SK-N-SH (cell line): Measurements from ENCODE around the gene PSTK. TPM values are rescaled to one million over a fixed set of nuclear protein-coding genes. Genes with fewer than 3 reads are reported as not detected.

Experiments
- CTCF ChIA-PET: fragments of 300-600, 350-600 bp; formaldehyde crosslinking; extraction: SDS; loops from one replicate; lab custom pipeline; 2021; lab: Yijun Ruan, JAX
- POLR2A ChIA-PET: fragments of 350-600 bp; sonication (Branson Sonifier 250); formaldehyde crosslinking; extraction: SDS; loops from one replicate; lab custom pipeline; 2020; ENCODE audit warnings: antibody characterized with exemption, inconsistent platforms; lab: Yijun Ruan, JAX
- DNase-seq: peaks from one replicate; pipeline ENCODE4 v3.0.0; 2012
- H2AFZ ChIP-seq: fragments of 200-600 bp; sonication (generic); 2 replicates; pipeline ENCODE4 v1.8.1; 2016; ENCODE audit warnings: antibody characterized with exemption, mild to moderate bottlenecking, low read depth
- H3F3A ChIP-seq: fragments of 200-600 bp; sonication (generic); replicated peaks from 2 replicates; pipeline ENCODE3; 2016; ENCODE audit warnings: antibody characterized with exemption, mild to moderate bottlenecking; ENCODE audit not compliant: insufficient read depth
- H3K27ac ChIP-seq, 2 experiments: fragments of 200-500 bp in 1 of 2; fragments of 200-600 bp in 1 of 2; sonication (Bioruptor generic) in 1 of 2; sonication (generic), shearing (Covaris generic) in 1 of 2; 2 replicates each; pipeline versions ENCODE4 v1.5.1 to v1.6.1; 2014 to 2016; ENCODE audit warnings: low read depth in 2 of 2, inconsistent platforms in 1 of 2, low read length in 1 of 2, mild to moderate bottlenecking in 1 of 2, mixed read lengths in 1 of 2
- H3K27me3 ChIP-seq: fragments of 200-600 bp; sonication (generic), shearing (Covaris generic); 2 replicates; pipeline ENCODE4 v1.6.1; 2016; ENCODE audit warnings: mixed run types; ENCODE audit not compliant: insufficient read depth
- H3K36me3 ChIP-seq, 2 experiments: fragments of 200-500 bp in 1 of 2; fragments of 200-600 bp in 1 of 2; sonication (Bioruptor generic) in 1 of 2; sonication (generic) in 1 of 2; replicated peaks in 1 of 2; 2 replicates each; pipeline versions ENCODE3 to v1.5.1; 2014 to 2016; ENCODE audit warnings: low read length in 1 of 2, mild to moderate bottlenecking in 1 of 2; ENCODE audit not compliant: insufficient read depth in 2 of 2, control insufficient read depth in 1 of 2
- H3K4me1 ChIP-seq, 2 experiments: fragments of 200-500 bp in 1 of 2; fragments of 200-600 bp in 1 of 2; sonication (Bioruptor generic) in 1 of 2; sonication (generic), shearing (Covaris generic) in 1 of 2; 2 replicates each; pipeline versions ENCODE4 v1.5.1 to v1.6.1; 2014 to 2016; ENCODE audit warnings: low read depth in 1 of 2, low read length in 1 of 2, mixed run types in 1 of 2; ENCODE audit not compliant: insufficient read depth in 2 of 2, control insufficient read depth in 1 of 2
- H3K4me2 ChIP-seq: fragments of 200-600 bp; sonication (generic), shearing (Covaris generic); 2 replicates; pipeline ENCODE4 v1.6.1; 2017; ENCODE audit warnings: mixed run types
- H3K4me3 ChIP-seq, 2 experiments: fragments of 200-500 bp in 1 of 2; fragments of 200-600 bp in 1 of 2; sonication (Bioruptor generic) in 1 of 2; sonication (generic), shearing (Covaris generic) in 1 of 2; 2 replicates each; pipeline versions ENCODE4 v1.5.1 to v1.8.1; 2014 to 2016; ENCODE audit warnings: low read depth in 2 of 2, inconsistent platforms in 1 of 2, low read length in 1 of 2, mild to moderate bottlenecking in 1 of 2, mixed read lengths in 1 of 2, moderate library complexity in 1 of 2
- H3K79me2 ChIP-seq: fragments of 200-600 bp; sonication (generic); 2 replicates; pipeline ENCODE4 v1.8.1; 2017; ENCODE audit warnings: mild to moderate bottlenecking; ENCODE audit not compliant: insufficient read depth
- H3K9ac ChIP-seq: fragments of 200-600 bp; sonication (generic); 2 replicates; pipeline ENCODE4 v1.6.1; 2017; ENCODE audit warnings: mixed run types
- H3K9me2 ChIP-seq: fragments of 200-600 bp; sonication (generic); 2 replicates; pipeline ENCODE4 v1.6.1; 2017; ENCODE audit warnings: mixed run types
- H3K9me3 ChIP-seq: fragments of 200-600 bp; sonication (generic); 2 replicates; pipeline ENCODE4 v1.6.1; 2017; ENCODE audit warnings: mixed run types, mild to moderate bottlenecking, moderate library complexity
- H4K20me1 ChIP-seq: fragments of 200-600 bp; sonication (generic); 2 replicates; pipeline ENCODE4 v1.6.1; 2017; ENCODE audit warnings: mild to moderate bottlenecking, mixed run types; ENCODE audit not compliant: insufficient read depth
- ELF1 ChIP-seq: IDR thresholded peaks from 2 replicates; pipeline ENCODE4 v1.4.0; 2012
- EP300 ChIP-seq, 2 experiments: IDR thresholded peaks; 2 replicates each; pipeline versions ENCODE4 v1.4.0 to v1.6.1; 2012; ENCODE audit warnings: borderline replicate concordance in 1 of 2, low read depth in 1 of 2, low read length in 1 of 2
- FOSL2 ChIP-seq: IDR thresholded peaks from 2 replicates; pipeline ENCODE4 v1.4.0; 2012; ENCODE audit warnings: low read depth, mild to moderate bottlenecking, moderate library complexity, borderline replicate concordance
- FOXJ3 ChIP-seq: sonication (generic); formaldehyde crosslinking; IDR thresholded peaks from 2 replicates; pipeline ENCODE4 v1.5.1; 2020; ENCODE audit warnings: mild to moderate bottlenecking, missing genetic modification reagents
- FOXM1 ChIP-seq: IDR thresholded peaks from 2 replicates; pipeline ENCODE4 v1.4.0; 2012; ENCODE audit warnings: low read depth, mild to moderate bottlenecking
- GABPA ChIP-seq: IDR thresholded peaks from 2 replicates; pipeline ENCODE4 v1.4.0; 2012; ENCODE audit warnings: low read depth, mild to moderate bottlenecking
- GATA2 ChIP-seq: sonication (generic); formaldehyde crosslinking; IDR thresholded peaks from 2 replicates; pipeline ENCODE4 v1.5.0; 2020; ENCODE audit warnings: mild to moderate bottlenecking, missing genetic modification reagents
- JUND ChIP-seq: IDR thresholded peaks from 2 replicates; pipeline ENCODE4 v1.4.0; 2012
- MXI1 ChIP-seq: IDR thresholded peaks from 2 replicates; pipeline ENCODE4 v1.6.1; 2012; ENCODE audit warnings: mild to moderate bottlenecking, low read depth, low read length, improper control_type of control experiment
- NFIC ChIP-seq: IDR thresholded peaks from 2 replicates; pipeline ENCODE4 v1.4.0; 2012; ENCODE audit warnings: borderline replicate concordance
- NRF1 ChIP-seq: IDR thresholded peaks from 2 replicates; pipeline ENCODE4 v1.6.1; 2012; ENCODE audit warnings: low read depth, mild to moderate bottlenecking, low read length
- POLR2AphosphoS5 ChIP-seq: IDR thresholded peaks from 2 replicates; pipeline ENCODE4 v1.6.1; 2012; ENCODE audit warnings: low read depth, low read length
- RAD21 ChIP-seq: IDR thresholded peaks from 2 replicates; pipeline ENCODE4 v1.6.1; 2012; ENCODE audit warnings: mild to moderate bottlenecking, low read length
- RCOR1 ChIP-seq: fragments of 150-350 bp; IDR thresholded peaks from 2 replicates; pipeline ENCODE4 v1.6.1; 2017; ENCODE audit warnings: antibody characterized with exemption, low read length
- RFX5 ChIP-seq: IDR thresholded peaks from 2 replicates; pipeline ENCODE4 v1.6.1; 2012; ENCODE audit warnings: mild to moderate bottlenecking, improper control_type of control experiment, low read length
- RXRA ChIP-seq: IDR thresholded peaks from 2 replicates; pipeline ENCODE4 v1.4.0; 2012; ENCODE audit warnings: low read depth, mild to moderate bottlenecking, borderline replicate concordance
- SIN3A ChIP-seq: IDR thresholded peaks from 2 replicates; pipeline ENCODE4 v1.6.1; 2012; ENCODE audit warnings: low read depth, mild to moderate bottlenecking, low read length, moderate library complexity, borderline replicate concordance
- SMC3 ChIP-seq: IDR thresholded peaks from 2 replicates; pipeline ENCODE4 v1.6.1; 2012; ENCODE audit warnings: low read depth, low read length, improper control_type of control experiment
- TAF1 ChIP-seq: IDR thresholded peaks from 2 replicates; pipeline ENCODE4 v1.6.1; 2012; ENCODE audit warnings: low read depth, mild to moderate bottlenecking, low read length, moderate library complexity, borderline replicate concordance
- TCF12 ChIP-seq: IDR thresholded peaks from 2 replicates; pipeline ENCODE4 v1.4.0; 2012
- TEAD4 ChIP-seq: IDR thresholded peaks from 2 replicates; pipeline ENCODE4 v1.4.0; 2012; ENCODE audit warnings: mild to moderate bottlenecking, borderline replicate concordance; ENCODE audit not compliant: insufficient read depth
- WGBS: methylation state at CpG from one replicate; pipeline ENCODE4 v1.1.6; 2017; ENCODE audit warnings: low lambda C conversion rate; 5-methylcytosine and 5-hydroxymethylcytosine counted together
- polyA plus RNA-seq, 3 experiments: library from polyadenylated mRNA; depleted of rRNA; stranded (reverse); fragments of >200 nt; gene quantifications; 2 replicates each; pipeline ENCODE4 v1.2.3, GENCODE V29; 2012
- TF ChIP-seq, protein P1 (sequence below): IDR thresholded peaks from 2 replicates; pipeline ENCODE4 v1.4.0; 2012; ENCODE audit warnings: low read depth
- TF ChIP-seq, protein P2 (sequence below): IDR thresholded peaks from 2 replicates; pipeline ENCODE4; 2012
- TF ChIP-seq, protein P3 (sequence below): fragments of 200-600 bp; sonication (generic); IDR thresholded peaks from 2 replicates; pipeline ENCODE4 v1.6.1; 2017; ENCODE audit warnings: antibody characterized with exemption, mild to moderate bottlenecking, moderate library complexity
- TF ChIP-seq, protein P4 (sequence below): IDR thresholded peaks from 2 replicates; pipeline ENCODE4 v1.4.0; 2012; ENCODE audit warnings: low read depth, borderline replicate concordance
- TF ChIP-seq, protein P5 (sequence below): fragments of 150-350 bp; IDR thresholded peaks from 2 replicates; pipeline ENCODE4 v1.6.1; 2016; ENCODE audit warnings: mild to moderate bottlenecking, low read depth, low read length

PSTK gene
- polyA plus RNA-seq, 1 of the 3 experiments (the other 2 are of a cell fraction) = 8.4 TPM

DNA sequence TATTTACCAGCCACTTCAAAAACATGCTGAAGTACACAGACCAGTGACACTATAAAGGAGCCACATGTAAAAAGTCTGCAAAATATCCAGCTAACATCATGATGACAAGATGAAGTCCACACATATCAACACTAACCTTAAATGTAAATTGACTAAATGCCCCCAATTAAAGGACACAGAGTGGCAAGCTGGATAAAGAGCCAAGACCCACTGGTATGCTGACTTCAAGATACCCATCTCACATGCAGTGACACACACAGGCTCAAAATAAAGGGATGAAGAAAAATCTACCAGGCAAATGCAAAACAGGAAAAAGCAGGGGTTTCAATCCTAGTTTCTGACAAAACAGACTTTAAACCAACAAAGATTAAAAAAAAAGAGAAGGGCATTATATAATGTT is 13.3 kb upstream of the PSTK start:
- H3K4me2 ChIP-seq = no peak overlapping the region
- peaks cover 0 to 5% of the 10 kb centered on the region in 2 experiments for H3K36me3 ChIP-seq
- no peak overlapping the region for H3K4me3 ChIP-seq
- H3K4me1 ChIP-seq = no peaks in the 10 kb centered on the region
- H3F3A ChIP-seq = no peaks in the 10 kb centered on the region
- no peaks in the 10 kb centered on the region for H3K79me2 ChIP-seq
- no peak overlapping the region for H3K9ac ChIP-seq
- no peaks in the 10 kb centered on the region for H4K20me1 ChIP-seq
- TF ChIP-seq GATA2 = no peak
- no peak for TF ChIP-seq TEAD4
- TF ChIP-seq, protein P1, sequence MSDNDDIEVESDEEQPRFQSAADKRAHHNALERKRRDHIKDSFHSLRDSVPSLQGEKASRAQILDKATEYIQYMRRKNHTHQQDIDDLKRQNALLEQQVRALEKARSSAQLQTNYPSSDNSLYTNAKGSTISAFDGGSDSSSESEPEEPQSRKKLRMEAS = no peak
- no peak for TF ChIP-seq FOXJ3 (CRISPR knock-in tag)
- TF ChIP-seq RFX5 = no peak
- no peak for TF ChIP-seq GABPA
- TF ChIP-seq SIN3A = no peak
- no peak for TF ChIP-seq NFIC
- TF ChIP-seq, protein P2, sequence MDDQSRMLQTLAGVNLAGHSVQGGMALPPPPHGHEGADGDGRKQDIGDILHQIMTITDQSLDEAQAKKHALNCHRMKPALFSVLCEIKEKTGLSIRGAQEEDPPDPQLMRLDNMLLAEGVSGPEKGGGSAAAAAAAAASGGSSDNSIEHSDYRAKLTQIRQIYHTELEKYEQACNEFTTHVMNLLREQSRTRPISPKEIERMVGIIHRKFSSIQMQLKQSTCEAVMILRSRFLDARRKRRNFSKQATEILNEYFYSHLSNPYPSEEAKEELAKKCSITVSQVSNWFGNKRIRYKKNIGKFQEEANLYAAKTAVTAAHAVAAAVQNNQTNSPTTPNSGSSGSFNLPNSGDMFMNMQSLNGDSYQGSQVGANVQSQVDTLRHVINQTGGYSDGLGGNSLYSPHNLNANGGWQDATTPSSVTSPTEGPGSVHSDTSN = no peak
- TF ChIP-seq NRF1 = no peak
- TF ChIP-seq, protein P3, sequence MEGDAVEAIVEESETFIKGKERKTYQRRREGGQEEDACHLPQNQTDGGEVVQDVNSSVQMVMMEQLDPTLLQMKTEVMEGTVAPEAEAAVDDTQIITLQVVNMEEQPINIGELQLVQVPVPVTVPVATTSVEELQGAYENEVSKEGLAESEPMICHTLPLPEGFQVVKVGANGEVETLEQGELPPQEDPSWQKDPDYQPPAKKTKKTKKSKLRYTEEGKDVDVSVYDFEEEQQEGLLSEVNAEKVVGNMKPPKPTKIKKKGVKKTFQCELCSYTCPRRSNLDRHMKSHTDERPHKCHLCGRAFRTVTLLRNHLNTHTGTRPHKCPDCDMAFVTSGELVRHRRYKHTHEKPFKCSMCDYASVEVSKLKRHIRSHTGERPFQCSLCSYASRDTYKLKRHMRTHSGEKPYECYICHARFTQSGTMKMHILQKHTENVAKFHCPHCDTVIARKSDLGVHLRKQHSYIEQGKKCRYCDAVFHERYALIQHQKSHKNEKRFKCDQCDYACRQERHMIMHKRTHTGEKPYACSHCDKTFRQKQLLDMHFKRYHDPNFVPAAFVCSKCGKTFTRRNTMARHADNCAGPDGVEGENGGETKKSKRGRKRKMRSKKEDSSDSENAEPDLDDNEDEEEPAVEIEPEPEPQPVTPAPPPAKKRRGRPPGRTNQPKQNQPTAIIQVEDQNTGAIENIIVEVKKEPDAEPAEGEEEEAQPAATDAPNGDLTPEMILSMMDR = no peak
- TF ChIP-seq MXI1 = no peak
- no peak for TF ChIP-seq ELF1
- TF ChIP-seq JUND = no peak
- POLR2A ChIA-PET = no interaction called here
- CTCF ChIA-PET = interaction anchor here (1.2 kb wide), 1 partner anchor 13 kb away, joined by 5 read pairs; the partner anchor contains the start of gene PSTK
- DNase-seq = no peak
- H3K9me2 ChIP-seq = no peaks in the 10 kb centered on the region
- no peak overlapping the region for H3K27ac ChIP-seq
- no peak overlapping the region for H2AFZ ChIP-seq
- H3K9me3 ChIP-seq = 0 out of 2 replicates have a peak, but pooled peaks cover 18% of the 10 kb centered on the region
- H3K27me3 ChIP-seq = no peaks in the 10 kb centered on the region

DNA sequence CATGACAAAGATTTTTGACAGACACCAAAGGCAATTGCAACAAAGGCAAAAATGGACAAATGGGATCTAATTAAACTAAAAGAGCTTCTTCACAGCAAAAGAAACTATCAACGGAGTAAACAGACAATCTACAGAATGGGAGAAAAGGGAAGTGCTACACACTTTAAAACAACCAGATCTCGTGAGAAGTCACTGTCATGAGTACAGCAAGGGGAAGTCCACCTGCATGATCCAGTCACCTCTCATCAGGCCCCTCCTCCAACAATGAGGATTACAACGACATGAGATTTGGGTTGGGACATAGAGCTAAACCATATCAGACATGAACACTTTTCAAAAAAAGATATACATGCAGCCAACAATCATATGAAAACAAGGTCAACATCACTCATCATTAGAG is 11.5 kb upstream of the PSTK start:
- DNase-seq = no peak
- Histone ChIP-seq H3K9ac (no peak overlapping the region), H3F3A (no peaks in the 10 kb centered on the region), H2AFZ (no peak overlapping the region), H3K79me2 (no peaks in the 10 kb centered on the region), H3K4me1 (no peaks in the 10 kb centered on the region), H3K9me2 (no peaks in the 10 kb centered on the region), H3K9me3 (0 out of 2 replicates have a peak, but pooled peaks cover 18% of the 10 kb centered on the region), H3K4me3 (no peak overlapping the region), H3K27me3 (no peaks in the 10 kb centered on the region), H3K27ac (no peak overlapping the region), H3K4me2 (no peak overlapping the region), H4K20me1 (no peaks in the 10 kb centered on the region), H3K36me3 (peaks cover 0 to 5% of the 10 kb centered on the region in 2 experiments)
- ChIA-PET CTCF (interaction anchor here (0.9 kb wide), 2 partner anchors 12 to 39 kb away, joined by 3 read pairs; partner anchors contain the start of gene PSTK), POLR2A (no interaction called here)
- 65% methylated on average over 3 of the region's 3 CpGs for WGBS
- TF ChIP-seq TEAD4 = no peak
- TF ChIP-seq SIN3A = no peak
- TF ChIP-seq RCOR1 = no peak
- TF ChIP-seq RAD21 = no peak
- TF ChIP-seq FOXM1 = no peak
- no peak for TF ChIP-seq TAF1
- TF ChIP-seq, protein P4, sequence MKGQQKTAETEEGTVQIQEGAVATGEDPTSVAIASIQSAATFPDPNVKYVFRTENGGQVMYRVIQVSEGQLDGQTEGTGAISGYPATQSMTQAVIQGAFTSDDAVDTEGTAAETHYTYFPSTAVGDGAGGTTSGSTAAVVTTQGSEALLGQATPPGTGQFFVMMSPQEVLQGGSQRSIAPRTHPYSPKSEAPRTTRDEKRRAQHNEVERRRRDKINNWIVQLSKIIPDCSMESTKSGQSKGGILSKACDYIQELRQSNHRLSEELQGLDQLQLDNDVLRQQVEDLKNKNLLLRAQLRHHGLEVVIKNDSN = no peak
- TF ChIP-seq TCF12 = no peak
- no peak for TF ChIP-seq RFX5
- no peak for TF ChIP-seq NFIC
- TF ChIP-seq FOSL2 = no peak
- TF ChIP-seq, protein P5, sequence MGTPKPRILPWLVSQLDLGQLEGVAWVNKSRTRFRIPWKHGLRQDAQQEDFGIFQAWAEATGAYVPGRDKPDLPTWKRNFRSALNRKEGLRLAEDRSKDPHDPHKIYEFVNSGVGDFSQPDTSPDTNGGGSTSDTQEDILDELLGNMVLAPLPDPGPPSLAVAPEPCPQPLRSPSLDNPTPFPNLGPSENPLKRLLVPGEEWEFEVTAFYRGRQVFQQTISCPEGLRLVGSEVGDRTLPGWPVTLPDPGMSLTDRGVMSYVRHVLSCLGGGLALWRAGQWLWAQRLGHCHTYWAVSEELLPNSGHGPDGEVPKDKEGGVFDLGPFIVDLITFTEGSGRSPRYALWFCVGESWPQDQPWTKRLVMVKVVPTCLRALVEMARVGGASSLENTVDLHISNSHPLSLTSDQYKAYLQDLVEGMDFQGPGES = no peak
- no peak for TF ChIP-seq JUND
- no peak for TF ChIP-seq RXRA
- no peak for TF ChIP-seq POLR2AphosphoS5
- TF ChIP-seq SMC3 = no peak
- no peak for TF ChIP-seq EP300 (IDR thresholded peaks at IDR 0.05; ENCODE audit: borderline replicate concordance in 1 of 2, low read depth in 1 of 2, low read length in 1 of 2)
- TF ChIP-seq GABPA = no peak
- no peak for TF ChIP-seq ELF1
